GM18873 (cell line): ENCODE data around the gene HDC.

Source experiments
- ATAC-seq: cut with Tn5 transposase; IDR thresholded peaks from one replicate; pipeline ENCODE4 v1.9.1; 2021; ENCODE audit warnings: mild to moderate bottlenecking, moderate library complexity, moderate number of reproducible peaks; ENCODE audit not compliant: unreplicated experiment, low FRiP score

The HDC gene

GRCh38 chr15:50228866-50229265, 36.7 kb downstream of the HDC start:
- no peak for ATAC-seq

- no peak for ATAC-seq
Measured at GRCh38 chr15:50227076-50227475, 38.5 kb downstream of the HDC start.

GRCh38 chr15:50225938-50226337, 39.6 kb downstream of the HDC start:
- ATAC-seq, result no peak

- ATAC-seq, result no peak
Measured at GRCh38 chr15:50225057-50225456, 40.5 kb downstream of the HDC start.

GRCh38 chr15:50224606-50225005, 40.9 kb downstream of the HDC start:
- ATAC-seq, result no peak

- no peak for ATAC-seq
Measured at GRCh38 chr15:50222181-50222580, 43.3 kb downstream of the HDC start.

GRCh38 chr15:50219820-50220219, 45.7 kb downstream of the HDC start:
- no peak for ATAC-seq

GRCh38 chr15:50218691-50219090, 46.8 kb downstream of the HDC start:
- ATAC-seq, result no peak

- ATAC-seq, result no peak
Measured at GRCh38 chr15:50218291-50218690, 47.2 kb downstream of the HDC start.

- ATAC-seq, result no peak
Measured at GRCh38 chr15:50210462-50211157, 54.9 kb downstream of the HDC start.

- ATAC-seq, result no peak
Measured at GRCh38 chr15:50209809-50210208, 55.7 kb downstream of the HDC start.

GRCh38 chr15:50206020-50206419, 59.5 kb downstream of the HDC start:
- no peak for ATAC-seq

- ATAC-seq, result no peak
Measured at GRCh38 chr15:50202003-50202402, 63.5 kb downstream of the HDC start.

- ATAC-seq, result no peak
Measured at GRCh38 chr15:50192926-50193620, 72.5 kb downstream of the HDC start.

GRCh38 chr15:50192164-50192563, 73.4 kb downstream of the HDC start:
- no peak for ATAC-seq
